Islet of Langerhans (tissue), 1 donor: ENCODE measurements around the gene IGSF21.
"Not testable (repeated sequence)": the region's sequence is repeated elsewhere in the genome, so short reads cannot be mapped to it uniquely, and the experiment has no call there.

Experiments
- FAIRE-seq: peaks from one replicate; lab custom pipeline; 2011; peaks lifted over from hg19 to GRCh38; lab: Jason Lieb, UNC

IGSF21 gene

DNA sequence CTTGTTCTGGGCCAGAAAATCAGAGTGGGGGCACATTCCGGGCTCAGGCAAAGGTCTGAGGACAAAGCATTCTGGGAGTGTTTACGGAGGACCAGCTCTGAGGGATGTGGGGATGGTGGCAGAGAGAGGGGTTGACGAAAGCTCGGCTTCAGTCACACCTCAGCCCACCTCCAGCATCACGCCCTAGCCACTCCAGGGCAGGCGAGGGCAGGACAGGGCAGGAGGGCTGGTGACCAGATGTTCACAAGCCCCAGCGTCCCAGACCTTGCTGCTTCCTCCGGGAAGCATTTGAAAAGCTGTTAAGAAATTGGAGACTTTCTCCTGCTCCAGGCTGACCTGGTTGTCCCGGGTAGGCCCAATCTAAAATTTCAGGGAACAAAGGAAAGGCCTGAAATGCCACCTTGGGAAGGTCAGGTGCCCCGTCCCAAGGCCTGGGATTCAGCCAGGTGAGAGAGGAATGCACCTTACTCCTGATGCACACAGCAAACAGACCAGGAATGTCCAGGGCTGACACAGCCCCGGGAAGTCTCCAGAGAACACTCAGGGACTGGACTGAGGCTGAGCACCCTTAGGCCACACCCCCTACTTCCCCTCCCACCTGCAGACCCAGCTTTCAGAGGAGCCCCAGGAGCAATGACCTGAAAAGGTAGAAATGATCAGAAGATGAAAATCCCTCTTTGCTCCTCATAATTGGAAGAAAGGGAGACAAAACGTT, 301.2 kb downstream of the IGSF21 start:
- no peak for FAIRE-seq

DNA sequence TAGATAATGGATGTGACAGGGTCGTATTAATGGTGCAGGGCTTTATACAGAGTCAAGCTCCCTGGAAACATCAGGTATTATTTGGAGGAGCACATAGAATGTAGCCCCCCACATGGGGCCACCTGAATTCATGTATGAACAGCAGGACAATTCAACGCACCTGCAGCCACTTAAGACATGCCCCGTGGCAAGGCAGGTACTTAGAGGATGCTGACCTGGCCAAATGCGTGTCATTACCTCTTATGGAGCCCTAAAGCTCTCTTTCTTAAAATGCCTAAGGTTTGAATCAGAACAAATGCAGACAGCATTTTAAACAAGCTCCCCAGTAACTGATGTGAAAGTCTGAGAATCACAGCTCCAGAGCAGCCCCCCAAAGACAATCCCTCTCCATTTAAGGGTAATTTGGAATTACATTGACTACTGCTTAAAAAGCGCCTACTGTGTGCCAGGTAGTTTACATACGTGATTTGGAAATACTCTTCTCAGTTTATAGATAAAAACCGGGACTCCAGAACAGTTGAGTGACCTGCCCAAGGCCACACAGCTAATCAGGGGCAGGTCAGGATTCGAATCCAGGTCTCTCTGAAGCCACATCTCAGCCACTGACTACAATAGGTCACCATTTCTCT, 302.1 kb downstream of the IGSF21 start:
- FAIRE-seq = no peak

DNA sequence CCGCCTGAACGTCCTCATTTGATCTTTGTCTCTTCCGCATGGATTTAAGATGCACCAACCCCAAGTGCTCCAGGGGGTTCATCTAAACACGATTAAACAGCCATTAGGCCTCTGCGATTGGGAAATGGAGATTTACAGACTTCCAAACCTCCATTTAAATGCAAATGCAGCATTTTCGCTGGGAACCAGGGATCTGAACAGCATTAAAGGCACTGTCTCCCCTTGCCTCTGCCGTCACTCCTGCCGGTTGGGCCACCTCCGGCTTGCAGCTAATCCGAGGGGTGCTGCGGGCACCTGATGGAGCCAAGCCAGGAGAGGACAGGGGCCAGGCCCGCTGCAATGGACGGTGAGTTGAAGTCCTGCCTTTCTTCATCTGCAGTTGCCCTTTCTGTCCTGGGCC, 302.8 kb downstream of the IGSF21 start:
- no peak for FAIRE-seq

DNA sequence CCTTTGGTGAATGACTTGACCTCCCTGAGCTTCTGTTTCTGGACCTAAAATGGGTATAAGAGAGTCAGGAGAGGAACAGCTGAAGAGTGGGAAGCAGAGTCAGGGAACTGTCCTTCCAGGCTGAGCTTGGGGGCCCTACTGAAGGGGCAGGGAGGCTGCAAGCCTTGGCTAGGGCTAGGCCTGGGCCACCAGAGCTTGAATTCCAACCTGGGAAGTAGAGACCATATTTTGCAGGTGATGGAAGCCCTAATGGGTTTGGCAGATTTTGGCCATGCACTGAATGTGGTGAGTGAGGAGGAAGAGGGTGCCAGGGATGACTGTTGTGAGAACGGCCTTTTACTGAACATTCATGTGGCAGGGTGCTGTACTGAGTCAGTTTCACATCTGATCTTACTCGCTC, 303.7 kb downstream of the IGSF21 start:
- no peak for FAIRE-seq

DNA sequence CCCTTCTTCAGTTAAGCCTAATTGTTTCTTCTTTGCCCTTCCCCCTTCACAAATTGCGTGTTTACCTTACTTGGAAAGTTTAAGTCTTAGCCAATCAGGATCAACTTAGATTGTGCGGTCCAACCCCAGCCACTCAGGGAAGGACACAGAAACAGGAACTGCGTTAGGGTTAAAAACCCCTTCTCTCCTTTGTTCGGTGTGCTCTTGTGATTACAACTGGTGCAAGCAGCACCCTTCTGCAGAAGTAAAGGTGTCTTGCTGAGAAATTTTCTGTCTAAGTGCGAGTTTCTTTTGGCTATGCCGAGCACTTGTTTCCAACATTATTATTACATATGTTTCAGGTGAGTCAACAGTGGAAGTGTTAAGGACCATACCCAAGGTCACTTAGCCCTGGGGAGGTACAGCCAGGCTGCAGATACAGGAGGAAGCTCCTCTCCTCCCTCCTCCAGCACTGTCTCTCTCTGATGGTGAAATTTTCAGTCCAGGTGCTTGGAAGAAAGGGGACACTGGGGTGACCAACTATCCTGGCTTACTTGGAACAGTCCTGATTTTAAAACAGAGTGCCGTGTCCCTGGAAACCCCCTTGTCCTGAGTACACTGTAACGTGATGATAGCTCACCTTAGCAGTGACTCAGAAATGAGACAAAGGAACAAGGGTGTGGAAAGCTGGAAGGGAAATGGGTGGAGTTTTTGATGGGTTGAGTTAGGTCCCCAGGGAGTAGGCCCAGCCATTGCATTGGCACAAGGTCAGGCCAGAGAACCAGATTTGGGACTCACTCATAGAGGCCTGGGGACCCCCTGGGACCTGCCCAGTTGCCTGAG, 304.4 kb downstream of the IGSF21 start:
- FAIRE-seq = no peak

DNA sequence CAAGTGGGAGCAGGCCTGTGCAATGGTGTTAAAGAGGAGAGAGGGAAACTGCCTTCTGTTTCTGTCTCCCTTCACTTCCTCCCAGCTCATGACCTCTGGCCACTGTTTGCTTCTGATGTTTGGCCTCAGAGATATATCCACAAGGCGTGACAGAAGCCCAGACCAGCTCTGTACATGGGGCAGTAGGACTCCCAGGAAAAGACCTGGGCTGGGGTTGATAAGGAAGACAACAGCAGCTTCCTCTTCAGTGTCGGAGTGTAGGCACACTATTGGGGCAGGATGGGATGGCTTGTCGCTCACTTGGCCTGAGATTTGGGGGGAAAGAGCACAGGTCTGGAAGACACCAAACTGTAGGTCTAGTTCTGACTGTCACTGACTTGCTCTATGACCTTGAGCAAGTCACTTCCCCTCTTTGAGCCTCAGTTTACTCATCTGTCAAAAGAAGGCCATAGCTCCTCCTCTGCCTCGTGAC, 305.3 kb downstream of the IGSF21 start:
- no peak for FAIRE-seq

DNA sequence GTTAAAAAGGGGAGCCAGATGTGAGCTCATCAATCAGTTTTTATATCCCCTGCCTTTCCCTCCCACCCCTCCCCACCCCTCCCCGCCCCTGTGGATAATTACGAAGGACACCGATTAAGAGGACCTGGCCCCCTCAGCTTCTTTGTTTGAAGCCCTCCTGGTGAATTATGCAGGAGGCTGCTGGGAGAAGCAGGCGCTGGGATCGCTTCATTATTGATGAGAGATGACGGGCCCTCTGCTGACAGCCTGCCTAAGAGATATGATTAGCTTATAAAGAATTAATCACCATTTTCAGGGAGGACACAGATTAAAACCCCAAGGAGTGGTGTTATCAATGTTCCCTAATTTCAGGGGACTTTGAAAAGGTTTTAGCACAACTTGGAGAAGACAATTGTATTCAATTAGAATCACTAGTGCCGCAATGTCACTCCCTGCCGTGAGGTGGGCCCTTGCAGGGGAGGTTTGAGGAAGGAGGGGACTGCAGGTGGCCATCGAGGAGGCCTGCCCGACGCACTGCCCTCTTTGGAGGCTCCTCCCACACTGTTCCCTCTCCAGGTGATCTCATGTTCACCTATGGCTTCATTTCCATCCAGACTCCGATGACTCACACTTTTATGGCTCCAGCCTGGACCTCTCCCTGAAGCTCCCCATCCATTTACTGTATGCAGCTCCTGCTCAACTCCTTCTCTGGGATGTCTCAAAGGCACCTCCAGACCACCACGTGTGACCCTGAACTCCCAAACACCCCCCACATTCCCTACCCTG, 306.1 kb downstream of the IGSF21 start:
- FAIRE-seq = no peak

DNA sequence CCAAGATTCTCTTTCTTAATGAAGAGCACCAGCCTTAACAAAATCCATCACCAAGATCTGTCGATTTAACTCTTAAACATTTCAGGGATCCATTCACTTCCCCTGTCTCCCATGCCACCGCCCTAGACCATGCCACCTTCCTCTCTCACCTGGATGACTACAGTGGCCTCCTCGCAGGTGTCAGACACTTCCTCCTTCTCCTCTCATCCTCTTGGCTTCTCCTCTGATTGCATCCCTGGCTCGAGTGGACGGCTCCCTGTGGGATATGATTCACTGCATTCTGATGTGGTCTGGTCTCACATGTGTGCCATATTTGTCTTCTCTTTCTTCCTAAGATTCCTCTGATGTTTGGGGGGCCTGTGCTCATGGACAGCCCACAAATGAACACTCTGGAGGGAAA, 306.7 kb downstream of the IGSF21 start:
- no peak for FAIRE-seq

DNA sequence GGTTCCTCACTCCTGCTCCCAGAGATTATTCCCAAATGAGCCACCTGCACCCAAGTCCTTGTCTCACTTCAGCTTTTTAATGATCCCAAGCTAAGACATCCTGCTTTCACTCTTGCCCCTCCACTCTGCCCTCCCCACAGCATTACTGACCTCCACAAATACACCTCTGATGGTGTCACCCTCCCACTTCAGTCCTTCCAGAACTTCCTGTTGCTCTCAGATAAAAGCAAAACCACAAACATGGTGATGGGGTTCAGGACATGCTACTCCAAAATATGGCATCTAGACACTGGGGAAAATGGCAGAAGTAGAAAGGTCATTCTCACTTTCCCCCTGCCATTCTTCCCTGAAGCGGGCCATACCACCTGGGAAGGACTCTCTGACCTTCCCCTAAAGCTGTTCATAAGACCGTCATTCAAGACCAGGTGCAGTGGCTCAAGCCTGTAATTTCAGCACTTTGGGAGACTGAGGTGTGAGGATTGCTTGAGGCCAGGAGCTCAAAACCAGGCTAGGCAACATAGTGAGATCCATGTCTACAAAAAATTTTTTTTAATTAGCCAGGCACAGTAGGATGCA, 307.4 kb downstream of the IGSF21 start:
- no peak for FAIRE-seq

DNA sequence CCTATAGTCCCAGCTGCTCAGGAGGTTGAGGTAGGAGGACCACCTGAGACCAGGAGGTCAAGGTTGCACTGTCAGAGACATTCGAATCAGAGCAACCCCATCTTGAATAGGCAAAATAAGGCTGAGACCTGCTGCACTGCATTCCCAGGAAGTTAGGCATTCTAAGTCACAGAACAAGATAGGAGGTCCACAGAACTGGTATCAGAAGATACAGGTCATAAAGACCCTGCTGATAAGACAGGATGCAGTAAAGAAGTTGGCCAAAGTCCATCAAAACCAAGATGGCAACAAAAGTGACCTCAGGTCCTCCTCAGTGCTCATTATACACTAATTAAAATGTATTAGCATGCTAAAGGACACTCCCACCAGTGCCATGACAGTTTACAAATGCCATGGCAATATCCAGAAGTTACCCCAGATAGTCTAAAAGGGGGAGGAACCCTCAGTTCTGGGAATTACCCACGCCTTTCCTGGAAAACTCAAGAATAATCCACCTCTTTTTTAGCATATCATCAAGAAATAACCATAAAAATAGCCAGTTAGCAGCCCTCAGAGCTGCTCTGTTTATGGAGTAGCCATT, 307.9 kb downstream of the IGSF21 start:
- no peak for FAIRE-seq

DNA sequence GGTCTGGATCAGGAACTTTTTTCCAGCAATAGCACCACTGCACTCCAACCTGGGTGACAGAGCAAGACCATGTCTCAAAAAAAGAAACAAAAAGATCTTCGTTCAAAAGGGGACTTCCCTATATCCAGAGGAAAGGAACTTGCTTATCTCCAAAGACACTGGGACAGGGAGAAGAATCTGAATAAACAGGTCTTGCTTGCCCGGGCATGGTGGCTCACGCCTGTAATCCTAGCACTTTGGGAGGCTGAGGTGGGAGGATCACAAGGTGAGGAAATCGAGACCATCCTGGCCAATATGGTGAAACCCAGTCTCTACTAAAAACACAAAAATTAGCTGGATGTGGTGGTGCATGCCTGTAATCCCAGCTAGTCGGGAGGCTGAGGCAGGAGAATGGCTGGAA, 308.5 kb downstream of the IGSF21 start:
- FAIRE-seq = not testable (repeated sequence)

DNA sequence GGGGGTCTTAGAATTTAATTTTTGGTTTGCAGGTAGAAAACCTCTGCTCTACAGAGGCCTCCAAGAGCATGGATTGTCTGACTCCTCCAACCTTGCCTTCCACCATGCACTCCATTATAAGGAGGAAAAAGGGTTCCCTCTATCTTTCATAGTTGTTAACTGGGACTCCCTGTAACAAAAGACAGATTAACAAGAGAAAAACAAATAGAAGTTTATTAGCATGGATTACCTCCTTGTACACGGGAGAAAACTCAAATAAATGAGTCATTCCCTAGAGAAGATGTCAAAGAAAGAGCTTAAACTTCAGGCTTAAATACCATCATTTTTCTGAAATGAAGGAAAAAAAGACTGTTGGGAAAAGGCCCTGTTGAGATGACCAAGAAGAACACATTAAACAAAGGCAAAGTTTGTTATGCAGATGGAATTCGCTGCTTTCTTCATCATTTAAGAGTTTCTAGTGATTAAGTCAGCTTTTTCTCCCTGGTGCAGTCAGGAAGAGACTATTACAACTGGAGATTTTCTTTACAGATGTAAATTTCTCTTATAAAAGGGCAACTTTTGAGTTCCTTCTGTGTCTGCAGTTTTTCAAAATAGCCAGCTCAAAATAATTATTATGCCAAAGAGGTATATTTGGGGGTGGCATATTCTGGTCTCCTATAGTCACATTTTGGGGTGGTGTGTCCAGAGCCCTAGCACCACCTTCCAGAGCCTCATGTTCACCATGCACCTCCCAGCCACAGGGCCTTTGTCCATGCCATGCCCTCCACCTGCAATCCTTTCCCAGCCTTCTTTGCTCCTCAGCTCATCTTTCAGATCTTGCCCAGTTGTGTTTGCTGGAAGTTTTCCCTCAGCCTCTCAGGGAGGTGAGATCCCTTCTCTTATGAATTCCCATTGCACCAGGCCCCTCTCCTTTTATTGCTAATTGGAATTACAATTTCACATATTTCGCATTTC, 310.0 kb downstream of the IGSF21 start:
- FAIRE-seq = no peak

DNA sequence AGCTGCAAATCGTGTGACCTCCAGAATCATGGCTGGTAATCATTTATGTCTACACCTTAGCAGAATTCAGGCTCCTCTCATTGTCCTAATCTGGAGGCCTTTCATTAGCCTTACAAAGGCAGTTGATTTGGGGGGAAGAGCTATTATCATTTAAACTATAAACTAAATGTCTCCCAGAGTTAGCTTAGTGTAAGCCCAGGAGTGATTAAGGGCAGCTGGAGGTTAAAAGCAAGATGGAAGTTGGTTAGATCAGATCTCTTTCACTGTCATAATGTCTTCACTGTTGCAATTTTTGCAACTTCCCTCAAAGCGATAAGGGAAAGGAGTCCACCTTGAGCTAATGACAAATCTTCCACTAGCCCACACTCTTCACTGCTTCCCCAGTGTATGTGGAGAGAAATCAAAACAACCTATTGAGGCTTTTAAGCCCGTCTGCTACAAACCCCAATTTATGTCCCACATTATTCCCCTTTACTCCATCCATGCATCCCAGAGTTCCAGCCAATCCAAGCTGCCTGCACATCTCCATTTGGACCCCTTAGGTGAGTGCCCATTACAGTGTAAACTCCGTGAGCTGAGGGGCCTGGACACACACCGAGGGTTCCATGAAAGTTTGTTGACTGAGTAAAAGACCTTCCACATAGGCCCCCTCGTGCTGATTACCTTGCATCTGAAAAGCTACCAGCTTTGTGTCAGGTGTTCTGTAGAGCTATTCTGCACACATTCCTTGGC, 311.7 kb downstream of the IGSF21 start:
- FAIRE-seq = no peak

DNA sequence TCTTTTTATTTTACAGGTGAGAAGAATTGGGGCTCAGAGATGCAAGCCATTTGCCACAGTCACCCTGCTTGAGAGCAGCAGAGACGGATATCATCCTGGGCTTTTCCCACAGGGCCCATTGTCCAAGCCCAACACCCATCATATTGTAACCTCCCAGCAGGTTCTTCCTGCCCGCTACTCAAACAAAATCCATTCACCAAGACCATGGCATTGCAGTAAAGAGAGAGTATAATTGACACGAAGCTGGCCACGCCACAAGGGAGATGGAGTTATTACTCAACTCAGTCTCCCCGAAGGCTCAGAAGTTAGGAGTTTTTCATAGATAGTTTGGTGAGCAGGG, 312.2 kb downstream of the IGSF21 start:
- FAIRE-seq = no peak

DNA sequence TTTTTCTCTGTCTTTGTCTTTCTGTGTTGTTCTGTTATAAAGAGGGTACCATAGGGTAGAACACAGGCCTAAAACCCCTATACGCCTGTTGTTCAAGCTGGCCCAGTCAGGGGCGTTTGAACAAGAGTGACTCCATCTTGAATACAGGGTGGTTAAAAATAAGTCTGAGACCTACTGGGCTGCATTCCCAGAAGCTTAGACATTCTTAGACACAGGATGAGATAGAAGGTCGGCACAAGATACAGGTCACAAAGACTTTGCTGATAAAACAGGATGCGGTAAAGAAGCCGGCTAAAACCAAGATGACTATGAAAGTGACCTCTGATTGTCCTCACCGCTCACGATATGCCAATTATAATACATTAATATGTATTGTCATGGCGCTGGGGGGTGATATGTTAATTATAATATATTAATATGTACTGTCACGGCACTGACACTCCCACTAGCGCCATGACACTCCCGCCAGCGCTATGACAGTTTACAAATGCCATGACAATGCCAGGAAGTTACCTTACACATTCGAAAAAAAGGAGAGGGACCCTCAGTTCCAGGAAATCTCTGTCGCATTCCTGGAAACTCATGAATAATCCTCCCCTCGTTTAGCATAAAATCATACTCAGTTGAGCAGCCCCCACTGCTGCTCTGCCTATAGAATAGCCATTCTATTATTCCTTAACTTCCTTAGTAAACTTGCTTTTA, 314.6 kb downstream of the IGSF21 start:
- no peak for FAIRE-seq

DNA sequence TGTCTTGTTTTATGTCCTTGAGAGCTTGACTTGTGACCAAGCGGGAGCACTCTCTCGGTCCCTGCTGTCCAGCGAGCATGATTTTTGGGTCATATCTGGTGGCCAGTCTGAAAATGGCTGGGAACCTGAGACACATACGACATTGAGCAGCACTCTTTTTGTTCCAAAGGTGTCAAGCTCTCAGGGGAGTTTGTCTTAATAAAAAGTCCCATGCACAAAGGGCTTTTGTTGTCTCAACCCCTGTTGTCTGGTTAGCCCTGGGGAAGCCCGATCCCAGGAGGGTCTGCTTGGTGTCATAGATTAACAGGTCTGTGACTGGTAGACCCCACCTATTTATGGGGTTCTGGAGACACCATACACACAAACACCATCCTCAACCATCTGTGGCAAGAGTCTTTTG, 315.4 kb downstream of the IGSF21 start:
- no peak for FAIRE-seq

DNA sequence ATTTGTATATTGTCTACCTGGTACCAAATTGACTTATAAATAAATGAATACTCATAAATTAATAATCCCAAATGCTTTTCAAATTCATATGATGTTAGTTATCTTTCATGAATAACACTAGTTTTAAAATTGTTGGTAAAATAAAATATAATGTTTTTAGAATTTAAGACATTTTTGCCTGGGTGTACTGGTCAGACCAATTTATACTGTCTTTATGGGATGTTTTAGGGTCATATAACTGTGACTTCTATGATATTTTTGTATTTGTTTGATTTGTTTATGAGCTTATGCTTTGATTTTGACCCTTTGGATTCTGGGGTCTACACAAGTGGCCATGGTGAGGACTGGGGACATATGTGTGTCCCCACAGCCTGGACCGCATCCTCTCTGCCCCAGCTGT, 319.0 kb downstream of the IGSF21 start:
- no peak for FAIRE-seq
